Measurements from ENCODE around the gene INPP5A. TPM values are rescaled to one million over a fixed set of nuclear protein-coding genes. Genes with fewer than 3 reads are reported as not detected.

The INPP5A gene
- total RNA-seq, 6 experiments from 2014 or later = 58.9 to 64.6 (median 63.8) TPM

DNA sequence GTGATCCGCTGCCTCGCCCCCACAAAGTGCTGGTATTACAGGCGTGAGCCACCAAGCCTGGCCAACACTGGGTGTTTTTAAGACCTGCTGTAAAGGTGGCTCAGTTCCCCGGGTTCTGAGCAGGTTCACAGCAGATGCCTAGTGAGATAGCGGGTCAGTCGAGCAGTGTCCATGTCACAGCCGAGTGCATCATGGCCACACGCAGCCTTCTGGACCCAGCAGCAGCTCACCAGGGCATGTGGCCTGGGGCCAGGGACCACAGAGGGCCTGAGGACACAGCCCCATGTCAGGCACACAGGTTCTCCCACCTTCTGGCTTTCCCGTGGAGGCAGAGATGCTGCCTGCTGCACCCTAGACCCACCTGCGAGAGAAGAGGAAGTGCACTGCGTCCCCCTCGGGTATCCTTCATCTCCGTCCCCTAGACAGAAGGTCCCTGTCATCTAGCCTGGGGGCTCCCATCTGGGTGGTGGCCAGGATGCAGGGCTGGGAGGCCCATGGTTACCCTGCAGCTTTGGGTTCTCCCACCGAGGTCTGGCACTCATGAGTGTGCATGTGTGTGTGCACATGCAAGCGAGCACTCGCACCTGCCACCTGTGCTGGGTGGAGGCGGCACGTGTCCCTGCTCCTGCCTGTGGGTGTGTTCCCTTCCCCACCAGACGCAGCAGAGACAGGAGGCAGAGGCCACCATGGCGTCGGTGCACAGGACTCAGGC is 149.8 kb downstream of the INPP5A start:
- H3K4me1 Mint-ChIP-seq (ENCODE audit: low read depth) = peaks cover 25% of the 10 kb centered on the region
- no peaks in the 10 kb centered on the region; the same call in 1 of the 2 replicates for H3K9me3 Mint-ChIP-seq
- peaks cover 27% of the 10 kb centered on the region for H3K36me3 Mint-ChIP-seq (ENCODE audit: low read depth)
- H3K27me3 Mint-ChIP-seq (ENCODE audit: insufficient read depth) = peaks cover 2% of the 10 kb centered on the region; the same call in 1 of the 2 replicates
- no peak for DNase-seq
- H3K27ac Mint-ChIP-seq = no peak overlapping the region
- no peak overlapping the region for H3K4me3 Mint-ChIP-seq
- TF ChIP-seq, protein P1, sequence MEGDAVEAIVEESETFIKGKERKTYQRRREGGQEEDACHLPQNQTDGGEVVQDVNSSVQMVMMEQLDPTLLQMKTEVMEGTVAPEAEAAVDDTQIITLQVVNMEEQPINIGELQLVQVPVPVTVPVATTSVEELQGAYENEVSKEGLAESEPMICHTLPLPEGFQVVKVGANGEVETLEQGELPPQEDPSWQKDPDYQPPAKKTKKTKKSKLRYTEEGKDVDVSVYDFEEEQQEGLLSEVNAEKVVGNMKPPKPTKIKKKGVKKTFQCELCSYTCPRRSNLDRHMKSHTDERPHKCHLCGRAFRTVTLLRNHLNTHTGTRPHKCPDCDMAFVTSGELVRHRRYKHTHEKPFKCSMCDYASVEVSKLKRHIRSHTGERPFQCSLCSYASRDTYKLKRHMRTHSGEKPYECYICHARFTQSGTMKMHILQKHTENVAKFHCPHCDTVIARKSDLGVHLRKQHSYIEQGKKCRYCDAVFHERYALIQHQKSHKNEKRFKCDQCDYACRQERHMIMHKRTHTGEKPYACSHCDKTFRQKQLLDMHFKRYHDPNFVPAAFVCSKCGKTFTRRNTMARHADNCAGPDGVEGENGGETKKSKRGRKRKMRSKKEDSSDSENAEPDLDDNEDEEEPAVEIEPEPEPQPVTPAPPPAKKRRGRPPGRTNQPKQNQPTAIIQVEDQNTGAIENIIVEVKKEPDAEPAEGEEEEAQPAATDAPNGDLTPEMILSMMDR (IDR thresholded peaks at IDR 0.05) = no peak

DNA sequence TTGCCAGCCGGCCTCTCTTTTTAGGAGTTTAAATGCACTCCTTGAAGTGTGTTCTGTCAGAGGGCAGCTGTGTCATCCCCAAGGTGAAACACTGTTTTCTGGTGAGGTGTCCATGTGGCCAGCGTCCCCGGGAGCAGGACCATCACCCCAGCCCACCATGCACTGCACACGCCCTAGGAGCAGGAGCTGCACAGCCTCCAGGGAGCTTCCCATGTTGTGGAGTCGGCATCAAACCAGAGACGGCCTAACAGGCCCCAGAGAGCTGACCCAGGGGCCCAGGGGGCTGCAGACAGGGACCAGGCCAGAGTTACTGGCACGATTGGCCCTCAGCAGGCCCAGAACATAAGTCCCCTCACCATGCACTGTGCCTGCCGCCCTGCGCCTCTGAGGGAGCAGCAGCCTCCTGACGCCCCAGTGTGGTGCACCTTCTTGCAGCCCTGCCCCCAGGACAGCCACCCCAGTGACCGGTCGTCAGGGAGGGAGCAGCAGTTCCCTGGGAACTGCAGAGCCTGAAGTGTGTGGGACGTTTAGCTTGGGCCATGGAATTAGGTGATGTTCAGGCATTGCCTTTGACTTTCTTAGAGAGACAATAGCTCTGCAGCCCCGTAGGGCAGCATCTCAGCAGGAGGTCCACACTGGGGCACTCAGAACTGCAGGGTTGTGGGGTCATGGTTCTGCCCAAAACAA is 150.4 kb downstream of the INPP5A start:
- DNase-seq = no peak
- no peaks in the 10 kb centered on the region; the same call in 1 of the 2 replicates for H3K9me3 Mint-ChIP-seq
- peaks cover 2% of the 10 kb centered on the region; the same call in 1 of the 2 replicates for H3K27me3 Mint-ChIP-seq (ENCODE audit: insufficient read depth)
- peaks cover 34% of the 10 kb centered on the region for H3K36me3 Mint-ChIP-seq (ENCODE audit: low read depth)
- H3K4me1 Mint-ChIP-seq (ENCODE audit: low read depth) = peaks cover 29% of the 10 kb centered on the region
- no peak overlapping the region for H3K27ac Mint-ChIP-seq
- no peak overlapping the region for H3K4me3 Mint-ChIP-seq
- TF ChIP-seq, protein P1 (IDR thresholded peaks at IDR 0.05) = no peak

DNA sequence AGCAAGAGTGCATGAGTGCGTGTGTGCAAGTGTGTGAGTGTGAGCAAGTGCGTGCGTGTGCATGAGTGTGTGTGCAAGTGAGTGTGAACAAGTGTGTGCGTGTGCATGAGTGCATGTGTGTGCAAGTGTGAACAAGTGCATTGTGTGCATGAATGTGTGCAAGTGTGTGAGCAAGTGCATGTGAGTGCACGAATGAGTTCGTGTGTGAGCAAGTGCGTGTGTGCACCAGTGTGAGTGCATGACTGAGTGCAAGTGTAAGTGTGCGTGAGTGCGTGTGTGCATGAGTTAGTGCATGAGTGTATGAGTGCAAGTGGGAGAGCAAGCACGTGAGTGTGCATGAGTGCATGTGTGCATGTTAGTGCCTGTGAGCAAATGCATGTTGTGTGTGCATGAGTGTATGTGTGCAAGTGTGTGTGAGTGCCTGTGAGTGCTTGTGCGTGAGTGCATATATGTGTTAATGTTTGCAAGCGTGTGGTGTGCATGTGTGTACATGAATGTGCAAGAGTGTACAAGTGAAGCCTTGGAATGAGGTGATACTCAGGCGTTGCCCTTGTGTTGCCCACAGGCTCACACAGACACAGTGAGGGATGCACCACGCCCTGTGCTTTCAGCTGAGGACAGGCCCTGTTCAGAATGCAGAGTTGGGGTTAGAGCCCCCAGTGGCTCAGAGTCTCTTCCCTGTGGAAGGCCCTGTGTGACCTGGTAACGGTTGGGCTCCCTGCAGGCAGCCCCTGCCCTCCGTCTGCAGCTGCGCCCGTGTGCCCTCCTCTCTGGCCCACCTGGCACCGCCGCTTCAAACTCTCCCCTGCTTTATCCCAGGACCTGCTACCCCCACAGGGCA is 151.2 kb downstream of the INPP5A start:
- Mint-ChIP-seq H3K4me3 (no peak overlapping the region), H3K27ac (no peak overlapping the region), H3K4me1 (ENCODE audit: low read depth) (peaks cover 29% of the 10 kb centered on the region), H3K9me3 (peaks cover 3% of the 10 kb centered on the region; the same call in 1 of the 2 replicates), H3K27me3 (ENCODE audit: insufficient read depth) (peaks cover 2% of the 10 kb centered on the region; the same call in 1 of the 2 replicates), H3K36me3 (ENCODE audit: low read depth) (peaks cover 41% of the 10 kb centered on the region)
- DNase-seq = no peak
- TF ChIP-seq, protein P1 (IDR thresholded peaks at IDR 0.05) = no peak

DNA sequence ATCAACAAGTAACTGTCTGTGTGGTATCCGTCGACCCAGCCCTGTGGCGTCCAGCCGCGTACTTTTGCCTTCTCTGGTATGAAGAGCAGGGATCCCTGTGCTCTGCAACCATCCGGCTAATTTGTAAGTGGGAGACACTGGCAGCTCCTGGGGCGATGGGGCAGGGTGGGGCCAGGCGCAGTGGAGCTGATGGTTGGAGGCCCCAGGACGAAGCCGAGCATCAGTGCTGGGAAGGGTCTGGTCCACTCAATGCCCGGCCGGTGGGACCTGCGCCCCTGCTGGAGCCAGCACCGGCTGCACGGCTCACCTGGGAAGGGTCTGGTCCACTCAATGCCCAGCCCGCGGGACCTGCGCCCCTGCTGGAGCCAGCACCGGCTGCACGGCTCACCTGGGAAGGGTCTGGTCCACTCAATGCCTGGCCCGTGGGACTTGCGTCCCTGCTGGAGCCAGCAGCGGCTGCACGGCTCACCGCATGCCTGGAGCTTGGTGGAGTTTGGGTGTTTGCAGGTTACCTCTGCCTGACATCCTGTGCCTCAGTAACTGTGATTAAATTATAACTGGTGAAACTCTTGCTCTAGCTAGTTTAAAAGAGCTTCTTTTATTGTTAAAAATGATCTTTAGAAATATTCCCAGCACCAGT is 152.3 kb downstream of the INPP5A start:
- Mint-ChIP-seq H3K9me3 (peaks cover 13% of the 10 kb centered on the region), H3K4me1 (ENCODE audit: low read depth) (peaks cover 18% of the 10 kb centered on the region)

More for the DNA sequence above, 152.3 kb downstream of the INPP5A start:
- Mint-ChIP-seq H3K36me3 (ENCODE audit: low read depth) (peaks cover 52% of the 10 kb centered on the region), H3K4me3 (no peak overlapping the region), H3K27ac (no peak overlapping the region), H3K27me3 (ENCODE audit: insufficient read depth) (peaks cover 2% of the 10 kb centered on the region; the same call in 1 of the 2 replicates)
- TF ChIP-seq, protein P1 (IDR thresholded peaks at IDR 0.05) = no peak
- DNase-seq = no peak
